Keratinocyte (primary cell): ENCODE results near the gene F5. TPM values are rescaled to one million over a fixed set of nuclear protein-coding genes. Genes with fewer than 3 reads are reported as not detected.

Experiments
- DNase-seq: peaks from one replicate; pipeline ENCODE4 v3.0.0-alpha.2; 2011; ENCODE audit warnings: low read depth, missing footprints, low spot score
- FAIRE-seq: peaks from 2 replicates; lab custom pipeline; 2011; peaks lifted over from hg19 to GRCh38; lab: Jason Lieb, UNC
- H2AFZ ChIP-seq: 2 replicates; pipeline ENCODE4 v1.6.0; 2012; ENCODE audit warnings: low read length, control low read depth, inconsistent platforms; ENCODE audit not compliant: control insufficient read depth
- H3K27ac ChIP-seq: 2 replicates; pipeline ENCODE4 v1.5.1; 2011; ENCODE audit warnings: low read length; ENCODE audit not compliant: control insufficient read depth, insufficient read depth
- H3K27me3 ChIP-seq: 3 replicates; pipeline ENCODE4 v1.6.0; 2011; ENCODE audit warnings: low read length; ENCODE audit not compliant: control insufficient read depth, insufficient read depth; ENCODE audit errors: extremely low read depth
- H3K36me3 ChIP-seq, 2 experiments: 2 replicates in 1 of 2; 3 replicates in 1 of 2; pipeline ENCODE4 v1.5.1; 2011; ENCODE audit warnings: low read length in 2 of 2, mild to moderate bottlenecking in 1 of 2; ENCODE audit not compliant: control insufficient read depth in 2 of 2, insufficient read depth in 2 of 2; ENCODE audit errors: extremely low read depth in 1 of 2
- H3K4me1 ChIP-seq: 3 replicates; pipeline ENCODE4 v1.5.1; 2011; ENCODE audit warnings: low read length; ENCODE audit not compliant: control insufficient read depth, insufficient read depth; ENCODE audit errors: extremely low read depth
- H3K4me2 ChIP-seq: 3 replicates; pipeline ENCODE4 v1.6.0; 2011; ENCODE audit warnings: low read depth, low read length; ENCODE audit not compliant: control insufficient read depth, insufficient read depth; ENCODE audit errors: extremely low read depth
- H3K4me3 ChIP-seq, 3 experiments: fragments of 200-600 bp in 1 of 3; sonication (generic) in 1 of 3; 2 replicates in 2 of 3; 3 replicates in 1 of 3; pipeline ENCODE4 v1.5.1; 2011 to 2016; ENCODE audit warnings: low read length in 3 of 3, mild to moderate bottlenecking in 3 of 3, control low read depth in 2 of 3, inconsistent platforms in 1 of 3, low read depth in 1 of 3, mixed read lengths in 1 of 3, mixed run types in 1 of 3, moderate library complexity in 1 of 3; ENCODE audit not compliant: control insufficient read depth in 2 of 3, insufficient read depth in 2 of 3; ENCODE audit errors: extremely low read depth in 1 of 3
- H3K79me2 ChIP-seq: 2 replicates; pipeline ENCODE4 v1.6.0; 2012; ENCODE audit warnings: low read length; ENCODE audit not compliant: control insufficient read depth, insufficient read depth
- H3K9ac ChIP-seq: 3 replicates; pipeline ENCODE4 v1.6.0; 2011; ENCODE audit warnings: low read length; ENCODE audit not compliant: control insufficient read depth, insufficient read depth; ENCODE audit errors: extremely low read depth
- H3K9me1 ChIP-seq: 3 replicates; pipeline ENCODE4 v1.6.0; 2011; ENCODE audit warnings: low read length; ENCODE audit not compliant: control insufficient read depth, insufficient read depth; ENCODE audit errors: extremely low read depth
- H3K9me3 ChIP-seq: 2 replicates; pipeline ENCODE4 v1.5.1; 2012; ENCODE audit warnings: low read depth, low read length; ENCODE audit not compliant: control insufficient read depth
- H4K20me1 ChIP-seq: 3 replicates; pipeline ENCODE4 v1.6.0; 2011; ENCODE audit warnings: low read length; ENCODE audit not compliant: control insufficient read depth, insufficient read depth; ENCODE audit errors: extremely low read depth
- CTCF ChIP-seq, 3 experiments: IDR thresholded peaks in 1 of 3; conservative IDR thresholded peaks in 1 of 3; optimal IDR thresholded peaks in 1 of 3; 2 replicates in 2 of 3; 3 replicates in 1 of 3; pipeline versions ENCODE3 to v1.5.1; 2011; ENCODE audit warnings: low read length in 3 of 3, mild to moderate bottlenecking in 3 of 3, moderate library complexity in 2 of 3, control low read depth in 1 of 3, inconsistent platforms in 1 of 3; ENCODE audit not compliant: insufficient read depth in 2 of 3; ENCODE audit errors: extremely low read depth in 1 of 3
- EZH2 ChIP-seq: IDR thresholded peaks from one replicate; pipeline ENCODE4 v1.6.1; 2012; ENCODE audit warnings: inconsistent platforms, mild to moderate bottlenecking, low read length, moderate library complexity
- dilution Hi-C: fragments of 300-500 bp; cut with MboI; formaldehyde crosslinking; loops from one replicate; pipeline ENCODE4 v1.7.0; 2020; ENCODE audit warnings: low sequenced_read_pairs; ENCODE audit not compliant: extremely low pct_ligation_motif_present
- polyA plus RNA-seq, 5 experiments: library from polyadenylated mRNA; depleted of rRNA in 3 of 5; stranded (reverse) in 3 of 5; stranded (forward) in 1 of 5; unstranded in 1 of 5; fragments of >200 nt; gene quantifications; 1 replicate in 1 of 5; 2 replicates in 3 of 5; 3 replicates in 1 of 5; pipeline versions ENCODE4 v1.2.1 to v1.2.3, GENCODE V29; 2011 to 2012; ENCODE audit warnings: missing spikeins in 2 of 5, low read depth in 1 of 5, low replicate concordance in 1 of 5

Gene F5
- polyA plus RNA-seq, 1 donor (not counting 4 experiments of a cell fraction or from before 2014, with no cell fraction given), result 0.01 TPM

GRCh38 chr1:169511316-169512005 is 74.8 kb downstream of the F5 start:
- H4K20me1 ChIP-seq, result no peaks in the 10 kb centered on the region
- H3K79me2 ChIP-seq, result no peaks in the 10 kb centered on the region
- FAIRE-seq, result no peak
- peaks cover 18% of the 10 kb centered on the region for H3K4me1 ChIP-seq
- no peak overlapping the region for H3K9ac ChIP-seq
- no peaks in the 10 kb centered on the region for H3K9me3 ChIP-seq
- H3K27me3 ChIP-seq, result no peaks in the 10 kb centered on the region
- no peak overlapping the region for H2AFZ ChIP-seq
- TF ChIP-seq EZH2 (no peak), CTCF (optimal IDR thresholded peaks at IDR 0.05 in 1 of 3, IDR thresholded peaks at IDR 0.05 in 1 of 3, conservative IDR thresholded peaks at IDR 0.05 in 1 of 3; ENCODE audit: extremely low read depth in 1 of 3, insufficient read depth in 2 of 3, low read length in 3 of 3) (no peak)
- H3K4me2 ChIP-seq, result peak overlapping the region; percentile 7
- DNase-seq, result peak; percentile 46
- peak overlapping the region; percentile 42 for H3K27ac ChIP-seq
- H3K4me3 ChIP-seq, result no peak overlapping the region
- dilution Hi-C loops, result no loop called here
- no peaks in the 10 kb centered on the region for H3K9me1 ChIP-seq
- H3K36me3 ChIP-seq, result no peaks in the 10 kb centered on the region

GRCh38 chr1:169510060-169510459 is 76.2 kb downstream of the F5 start:
- Histone ChIP-seq H3K79me2 (no peaks in the 10 kb centered on the region), H3K36me3 (no peaks in the 10 kb centered on the region), H4K20me1 (no peaks in the 10 kb centered on the region), H3K9ac (no peak overlapping the region), H3K9me3 (no peaks in the 10 kb centered on the region), H3K9me1 (no peaks in the 10 kb centered on the region), H3K4me1 (peaks cover 18% of the 10 kb centered on the region), H3K4me2 (no peak overlapping the region), H3K27me3 (no peaks in the 10 kb centered on the region), H3K4me3 (no peak overlapping the region), H3K27ac (no peak overlapping the region), H2AFZ (no peak overlapping the region)
- FAIRE-seq (no peak), DNase-seq (no peak)
- dilution Hi-C loops, result no loop called here
- TF ChIP-seq EZH2 (no peak), CTCF (optimal IDR thresholded peaks at IDR 0.05 in 1 of 3, IDR thresholded peaks at IDR 0.05 in 1 of 3, conservative IDR thresholded peaks at IDR 0.05 in 1 of 3; ENCODE audit: extremely low read depth in 1 of 3, insufficient read depth in 2 of 3, low read length in 3 of 3) (no peak)
